ENCODE measurements around the gene C1orf141. TPM values are rescaled to one million over a fixed set of nuclear protein-coding genes. Genes with fewer than 3 reads are reported as not detected.

The C1orf141 gene
- total RNA-seq (not detected), polyA plus RNA-seq (under 1 TPM in 1 of 2 donors, not detected in 1; 0.14 TPM)

DNA sequence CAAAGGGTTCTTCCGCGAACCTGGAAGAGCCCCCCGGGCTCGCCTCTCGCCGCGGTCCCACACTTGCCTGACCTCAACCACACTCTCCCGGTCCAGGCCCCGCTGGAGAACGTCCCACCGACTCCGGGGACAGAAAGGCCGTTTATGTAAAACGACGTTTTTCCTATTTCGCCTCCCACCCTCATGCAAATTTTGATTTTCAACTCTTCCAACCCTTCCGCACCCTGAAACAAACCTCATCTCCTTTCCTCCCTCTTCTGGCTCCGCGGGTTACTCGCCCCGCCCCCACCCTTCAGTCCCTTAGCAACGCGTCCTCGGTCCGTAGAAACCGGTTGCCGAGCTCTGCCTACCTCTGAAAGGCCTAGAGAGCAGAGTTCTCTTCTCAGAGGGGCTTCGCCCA lies at the start of gene C1orf141:
Gene C1orf141 (minus strand): TSS at position 276 of the 400 bp plus-strand sequence. CDS start 7,730 bp downstream, outside the sequence.
- no peaks in the 10 kb centered on the region for H3K9me3 ChIP-seq
- ATAC-seq (peak in 3 of 4 donors; percentile 43 to 72 (median 45)), FAIRE-seq (no peak), DNase-seq (peak in 3 of 6 donors; percentile 8 to 31 (median 13))
- no peak within 1 kb of the TSS for H3K27ac ChIP-seq
- intact Hi-C loops (cut with DNase I) = no loop called here
- no peaks in the 10 kb centered on the region for H3K27me3 ChIP-seq
- peak within 1 kb of the TSS in 1 of 4 donors; percentile 30 for H3K4me3 ChIP-seq
- TF ChIP-seq, protein P1, sequence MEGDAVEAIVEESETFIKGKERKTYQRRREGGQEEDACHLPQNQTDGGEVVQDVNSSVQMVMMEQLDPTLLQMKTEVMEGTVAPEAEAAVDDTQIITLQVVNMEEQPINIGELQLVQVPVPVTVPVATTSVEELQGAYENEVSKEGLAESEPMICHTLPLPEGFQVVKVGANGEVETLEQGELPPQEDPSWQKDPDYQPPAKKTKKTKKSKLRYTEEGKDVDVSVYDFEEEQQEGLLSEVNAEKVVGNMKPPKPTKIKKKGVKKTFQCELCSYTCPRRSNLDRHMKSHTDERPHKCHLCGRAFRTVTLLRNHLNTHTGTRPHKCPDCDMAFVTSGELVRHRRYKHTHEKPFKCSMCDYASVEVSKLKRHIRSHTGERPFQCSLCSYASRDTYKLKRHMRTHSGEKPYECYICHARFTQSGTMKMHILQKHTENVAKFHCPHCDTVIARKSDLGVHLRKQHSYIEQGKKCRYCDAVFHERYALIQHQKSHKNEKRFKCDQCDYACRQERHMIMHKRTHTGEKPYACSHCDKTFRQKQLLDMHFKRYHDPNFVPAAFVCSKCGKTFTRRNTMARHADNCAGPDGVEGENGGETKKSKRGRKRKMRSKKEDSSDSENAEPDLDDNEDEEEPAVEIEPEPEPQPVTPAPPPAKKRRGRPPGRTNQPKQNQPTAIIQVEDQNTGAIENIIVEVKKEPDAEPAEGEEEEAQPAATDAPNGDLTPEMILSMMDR (IDR thresholded peaks at IDR 0.05) = no peak
- H3K36me3 ChIP-seq = no peaks in the 10 kb centered on the region
- H3K4me1 ChIP-seq = peaks cover 12 to 30% (median 15%) of the 10 kb centered on the region in 3 donors
- 36 to 54% methylated on average over 28 of the region's 28 CpGs for whole genome bisulfite sequencing, 2 donors

DNA sequence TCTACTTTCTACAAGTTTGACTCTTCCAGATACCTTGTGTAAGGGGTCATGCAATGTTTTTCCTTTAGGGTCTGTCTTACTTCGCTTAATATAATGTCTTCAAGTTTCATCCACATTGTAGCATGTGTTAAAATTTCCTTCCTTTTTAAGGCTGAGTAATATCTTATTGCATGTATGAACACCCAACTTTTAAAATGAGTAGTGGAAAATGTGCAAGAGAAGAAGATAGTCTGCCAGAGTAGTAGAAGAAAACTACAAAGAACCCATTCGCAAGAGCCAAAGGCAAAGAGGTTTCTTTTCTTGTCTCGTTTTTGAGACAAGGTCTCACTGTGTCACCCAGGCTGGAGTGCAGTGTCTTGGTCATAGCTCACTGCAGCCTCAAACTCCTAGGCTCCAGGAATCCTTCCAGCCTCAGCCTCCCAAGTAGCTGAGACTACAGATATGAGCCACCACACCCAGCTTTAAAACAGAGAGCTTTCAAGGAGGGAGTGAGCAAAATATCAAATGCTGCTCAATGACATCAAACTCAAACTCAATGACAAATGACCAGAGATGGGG lies 40.8 kb upstream of the C1orf141 start:
- 79 to 85% methylated on average over 3 of the region's 3 CpGs for WGBS, 2 donors
- H3K4me3 ChIP-seq = no peak overlapping the region
- H3K27ac ChIP-seq = no peak overlapping the region
- H3K9me3 ChIP-seq = no peaks in the 10 kb centered on the region
- TF ChIP-seq, protein P1 (IDR thresholded peaks at IDR 0.05) = no peak
- H3K36me3 ChIP-seq = no peaks in the 10 kb centered on the region
- no peaks in the 10 kb centered on the region for H3K27me3 ChIP-seq
- intact Hi-C loops (cut with DNase I) = no loop called here
- FAIRE-seq = no peak
- DNase-seq = no peak
- peaks cover under 1 to 6% (median 5%) of the 10 kb centered on the region in 3 donors for H3K4me1 ChIP-seq
- ATAC-seq = no peak

DNA sequence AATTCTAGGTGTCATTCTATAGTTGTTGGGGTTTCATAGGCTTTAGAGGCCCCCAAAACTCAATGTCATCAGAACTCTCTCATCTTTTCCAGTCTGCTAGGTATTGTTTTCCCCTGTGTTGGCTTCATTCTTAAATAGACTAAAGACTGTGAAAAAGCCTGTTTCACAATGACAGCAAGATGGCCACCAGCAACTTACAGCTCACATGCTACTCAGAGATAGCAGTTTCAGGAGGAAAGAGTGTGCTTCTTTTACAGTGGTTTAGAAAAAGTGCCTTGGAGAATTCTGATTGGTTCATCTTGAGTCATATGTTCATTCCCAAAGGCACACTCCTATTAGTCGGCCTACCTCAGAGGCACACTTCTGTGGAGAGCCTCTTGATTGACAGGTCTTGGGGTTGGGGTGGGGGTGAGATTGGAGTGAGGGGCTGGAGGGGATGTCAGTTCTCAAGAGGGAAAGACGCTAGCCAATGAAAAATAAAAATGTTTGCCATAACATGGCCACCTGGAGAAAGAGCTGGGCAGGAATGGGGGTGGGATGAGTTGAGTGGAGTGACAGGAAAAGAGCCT lies 40.0 kb upstream of the C1orf141 start:
- no peak for DNase-seq
- no peak overlapping the region for H3K4me3 ChIP-seq
- intact Hi-C loops (cut with DNase I) = no loop called here
- H3K9me3 ChIP-seq = no peaks in the 10 kb centered on the region
- H3K36me3 ChIP-seq = no peaks in the 10 kb centered on the region
- ATAC-seq = no peak
- 79 to 93% methylated on average over 2 of the region's 2 CpGs for WGBS, 2 donors
- no peak for FAIRE-seq
- no peaks in the 10 kb centered on the region for H3K27me3 ChIP-seq
- TF ChIP-seq, protein P1 (IDR thresholded peaks at IDR 0.05) = no peak
- peaks cover 7 to 13% (median 12%) of the 10 kb centered on the region in 3 donors for H3K4me1 ChIP-seq
- no peak overlapping the region for H3K27ac ChIP-seq

DNA sequence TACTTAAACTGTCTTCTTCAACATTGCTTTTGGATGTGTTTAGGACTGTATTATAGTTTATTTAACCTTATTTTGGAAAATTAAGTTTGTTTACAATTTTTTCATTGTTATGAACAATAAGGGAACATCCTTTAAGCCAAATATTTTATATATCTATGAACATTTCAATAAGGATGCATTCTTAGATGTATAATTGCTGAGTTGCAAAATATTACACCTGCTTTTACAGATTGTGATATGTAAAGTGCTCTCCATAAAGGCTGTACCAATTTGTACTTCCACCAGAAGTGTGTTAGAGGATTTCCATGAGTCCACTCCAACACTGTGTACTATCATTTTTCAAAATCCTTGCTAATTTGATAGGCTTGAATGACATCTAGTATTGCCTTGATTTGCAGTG lies 39.2 kb upstream of the C1orf141 start:
- Histone ChIP-seq H3K27ac (no peak overlapping the region), H3K9me3 (no peaks in the 10 kb centered on the region), H3K27me3 (no peaks in the 10 kb centered on the region), H3K4me3 (no peak overlapping the region), H3K36me3 (no peaks in the 10 kb centered on the region), H3K4me1 (peaks cover 7 to 15% (median 12%) of the 10 kb centered on the region in 3 donors)
- no peak for FAIRE-seq
- TF ChIP-seq, protein P1 (IDR thresholded peaks at IDR 0.05) = no peak
- no peak for DNase-seq
- intact Hi-C loops (cut with DNase I) = no loop called here
- ATAC-seq = no peak

DNA sequence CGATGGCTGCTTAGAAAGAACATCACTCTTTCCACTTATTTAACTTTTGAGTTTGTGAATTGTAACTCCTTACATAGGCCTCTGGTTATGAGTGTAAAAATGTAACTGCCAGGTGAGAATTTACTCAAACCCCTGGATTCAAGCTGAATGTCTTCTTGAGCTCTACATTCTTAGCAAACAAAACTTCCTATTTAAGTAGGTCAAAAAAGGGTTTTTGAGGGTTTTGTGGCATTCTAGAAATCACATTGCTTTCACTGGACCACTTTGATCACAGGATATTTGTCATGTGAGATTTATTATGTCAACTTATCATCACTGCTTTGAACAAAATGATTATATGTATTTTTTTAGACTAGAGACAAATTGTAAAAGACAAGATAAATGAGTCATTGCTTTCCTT lies 37.2 kb upstream of the C1orf141 start:
- H3K27ac ChIP-seq = no peak overlapping the region
- TF ChIP-seq, protein P1 (IDR thresholded peaks at IDR 0.05) = no peak
- intact Hi-C loops (cut with DNase I) = no loop called here
- 43 to 55% methylated on average over 1 of the region's 1 CpG for WGBS, 2 donors
- H3K9me3 ChIP-seq = no peaks in the 10 kb centered on the region
- H3K4me3 ChIP-seq = no peak overlapping the region
- H3K27me3 ChIP-seq = no peaks in the 10 kb centered on the region
- no peak for DNase-seq
- peaks cover 7 to 15% (median 12%) of the 10 kb centered on the region in 3 donors for H3K4me1 ChIP-seq
- FAIRE-seq = no peak
- no peak for ATAC-seq
- H3K36me3 ChIP-seq = no peaks in the 10 kb centered on the region

Measured in pancreas (tissue), 10 donors.